ENCODE results near the gene TMEM89.

The TMEM89 gene

DNA sequence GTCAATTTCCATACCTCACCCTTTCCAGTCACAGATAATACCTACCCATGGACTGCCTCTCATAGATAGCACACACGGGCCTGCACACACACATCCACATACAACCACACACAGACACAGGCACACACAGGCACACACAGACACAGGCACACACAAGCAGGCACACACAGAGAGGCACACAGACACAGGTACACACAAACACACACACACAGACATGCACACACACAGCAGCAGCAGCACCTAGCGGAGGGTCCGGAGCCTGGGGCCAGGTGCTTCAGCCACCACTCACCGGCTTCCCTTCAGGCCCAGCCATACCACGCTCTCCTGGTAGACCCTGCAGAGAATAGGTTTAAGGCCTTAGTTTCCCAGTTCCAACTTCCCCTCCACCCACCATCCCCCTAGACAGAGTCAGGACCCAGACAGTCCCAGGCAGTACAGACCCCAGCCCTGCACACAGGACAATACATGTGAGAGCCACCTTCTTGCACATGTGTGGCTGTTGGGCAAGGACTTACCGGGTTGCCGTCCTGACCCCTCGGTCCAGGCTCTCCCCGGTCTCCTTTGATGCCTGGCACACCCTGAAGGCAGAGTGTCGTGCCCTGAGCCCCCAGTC lies 47.5 kb downstream of the TMEM89 start:
- TF ChIP-seq, protein P1, sequence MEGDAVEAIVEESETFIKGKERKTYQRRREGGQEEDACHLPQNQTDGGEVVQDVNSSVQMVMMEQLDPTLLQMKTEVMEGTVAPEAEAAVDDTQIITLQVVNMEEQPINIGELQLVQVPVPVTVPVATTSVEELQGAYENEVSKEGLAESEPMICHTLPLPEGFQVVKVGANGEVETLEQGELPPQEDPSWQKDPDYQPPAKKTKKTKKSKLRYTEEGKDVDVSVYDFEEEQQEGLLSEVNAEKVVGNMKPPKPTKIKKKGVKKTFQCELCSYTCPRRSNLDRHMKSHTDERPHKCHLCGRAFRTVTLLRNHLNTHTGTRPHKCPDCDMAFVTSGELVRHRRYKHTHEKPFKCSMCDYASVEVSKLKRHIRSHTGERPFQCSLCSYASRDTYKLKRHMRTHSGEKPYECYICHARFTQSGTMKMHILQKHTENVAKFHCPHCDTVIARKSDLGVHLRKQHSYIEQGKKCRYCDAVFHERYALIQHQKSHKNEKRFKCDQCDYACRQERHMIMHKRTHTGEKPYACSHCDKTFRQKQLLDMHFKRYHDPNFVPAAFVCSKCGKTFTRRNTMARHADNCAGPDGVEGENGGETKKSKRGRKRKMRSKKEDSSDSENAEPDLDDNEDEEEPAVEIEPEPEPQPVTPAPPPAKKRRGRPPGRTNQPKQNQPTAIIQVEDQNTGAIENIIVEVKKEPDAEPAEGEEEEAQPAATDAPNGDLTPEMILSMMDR (IDR thresholded peaks at IDR 0.05), result no peak

DNA sequence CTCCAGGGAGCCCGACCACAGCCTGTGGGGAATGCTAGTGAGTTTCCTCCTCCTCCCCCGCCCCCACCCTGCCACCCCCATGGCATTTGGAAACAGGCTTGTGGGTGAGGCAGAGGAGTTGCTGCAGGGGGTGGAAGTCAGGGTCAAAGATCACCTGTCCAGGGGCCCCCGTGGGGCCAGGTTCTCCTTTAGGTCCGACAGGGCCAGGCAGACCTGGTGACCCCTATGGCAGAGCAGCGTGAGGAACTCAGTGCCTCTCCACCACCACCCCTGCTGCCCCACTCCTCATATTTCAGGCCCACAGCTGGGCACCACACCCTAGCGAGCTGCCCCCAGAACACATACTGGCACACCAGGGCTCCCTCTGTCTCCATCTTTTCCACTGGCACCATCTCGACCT lies 49.1 kb downstream of the TMEM89 start:
- TF ChIP-seq, protein P1 (IDR thresholded peaks at IDR 0.05), result no peak

DNA sequence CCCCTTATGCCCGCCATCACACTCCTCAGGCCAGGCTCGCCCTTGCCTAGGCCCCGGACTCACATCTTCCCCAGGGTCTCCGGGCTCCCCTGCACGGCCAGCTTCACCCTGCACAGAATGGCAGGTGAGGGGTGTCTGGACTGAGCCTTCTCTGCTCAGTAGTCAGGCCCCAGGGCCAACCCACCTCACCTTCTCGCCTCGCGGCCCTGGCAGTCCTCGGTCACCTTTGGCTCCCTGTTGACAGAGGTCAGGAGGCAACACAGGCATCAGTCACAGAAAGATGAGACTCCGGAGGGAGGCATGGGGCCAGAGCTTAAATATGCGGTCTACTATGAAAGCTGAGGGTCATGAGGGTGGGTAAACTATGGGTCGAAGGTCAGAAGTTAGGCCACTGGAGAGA lies 49.6 kb downstream of the TMEM89 start:
- TF ChIP-seq, protein P1 (IDR thresholded peaks at IDR 0.05), result no peak
